PC-3 (cell line): ENCODE measurements around the gene SRP68. TPM values are rescaled to one million over a fixed set of nuclear protein-coding genes. Genes with fewer than 3 reads are reported as not detected.

Source experiments
- ATAC-seq: fragments of 200-7000 bp; cut with Tn5 transposase; 2 replicates; pipeline ENCODE4 v1.9.1; 2020; ENCODE audit warnings: mild to moderate bottlenecking, moderate library complexity
- BruUV-seq: library from RNA; stranded (reverse); fragments of 400-500 nt; replicated peaks from 2 replicates; lab custom pipeline; 2021; lab: Mats Ljungman, UMichigan
- CTCF ChIA-PET: fragments of 300-600 bp; sonication (Branson Sonifier 250); formaldehyde crosslinking; loops from one replicate; lab custom pipeline; 2022; ENCODE audit warnings: antibody characterized with exemption; lab: Charles Lee
- POLR2A ChIA-PET: fragments of 300-600 bp; sonication (Branson Sonifier 250); formaldehyde crosslinking; loops from one replicate; lab custom pipeline; 2022; ENCODE audit warnings: antibody characterized with exemption; ENCODE audit not compliant: unreplicated experiment; lab: Charles Lee
- DNase-seq: peaks from one replicate; pipeline ENCODE4 v3.0.0-alpha.2; 2015
- H2AFZ ChIP-seq: fragments of 300-600 bp; sonication (generic); 2 replicates; pipeline ENCODE4 v1.6.0; 2016; ENCODE audit warnings: antibody characterized with exemption, low read length
- H3F3A ChIP-seq: fragments of 300-600 bp; sonication (generic); one replicate; pipeline ENCODE4 v1.6.0; 2017; ENCODE audit warnings: antibody characterized with exemption, low read length, control low read depth, mild to moderate bottlenecking; ENCODE audit not compliant: unreplicated experiment
- H3K27ac ChIP-seq: fragments of 300-600 bp; sonication (generic); 2 replicates; pipeline ENCODE4 v1.5.1; 2016; ENCODE audit warnings: mild to moderate bottlenecking, low read length
- H3K27me3 ChIP-seq: fragments of 300-600 bp; sonication (generic); 2 replicates; pipeline ENCODE4 v1.6.1; 2016; ENCODE audit warnings: low read length, mixed read lengths
- H3K36me3 ChIP-seq: fragments of 300-600 bp; sonication (generic); 2 replicates; pipeline ENCODE4 v1.6.1; 2016; ENCODE audit warnings: low read depth, mixed run types, low read length, mixed read lengths
- H3K4me1 ChIP-seq: fragments of 300-600 bp; sonication (generic); 2 replicates; pipeline ENCODE4 v1.5.1; 2016; ENCODE audit warnings: low read length; ENCODE audit not compliant: insufficient read depth
- H3K4me2 ChIP-seq: fragments of 300-600 bp; sonication (generic); 2 replicates; pipeline ENCODE4 v1.6.0; 2016; ENCODE audit warnings: low read length
- H3K4me3 ChIP-seq: fragments of 300-600 bp; sonication (generic); 2 replicates; pipeline ENCODE4 v1.5.1; 2016; ENCODE audit warnings: mild to moderate bottlenecking, low read length, mixed read lengths
- H3K79me2 ChIP-seq: fragments of 300-600 bp; sonication (generic); 2 replicates; pipeline ENCODE4 v1.6.1; 2017; ENCODE audit warnings: low read length, mixed read lengths
- H3K9ac ChIP-seq: fragments of 300-600 bp; sonication (generic); 2 replicates; pipeline ENCODE4 v1.6.0; 2016; ENCODE audit warnings: mild to moderate bottlenecking, low read length
- H3K9me2 ChIP-seq: fragments of 300-600 bp; sonication (generic); replicated peaks from 2 replicates; pipeline ENCODE4 v1.6.1; 2016; ENCODE audit warnings: mixed run types, low read length, mixed read lengths
- H3K9me3 ChIP-seq: fragments of 300-600 bp; sonication (generic); 2 replicates; pipeline ENCODE4 v1.6.1; 2016; ENCODE audit warnings: low read length, mixed read lengths
- H4K20me1 ChIP-seq: fragments of 300-600 bp; sonication (generic); 2 replicates; pipeline ENCODE4 v1.6.1; 2016; ENCODE audit warnings: low read length, mixed read lengths
- EZH2 ChIP-seq: fragments of 300-600 bp; sonication (generic); IDR thresholded peaks from one replicate; pipeline ENCODE4 v1.6.1; 2017; ENCODE audit warnings: antibody characterized with exemption, mild to moderate bottlenecking, low read length; ENCODE audit not compliant: unreplicated experiment
- EZH2phosphoT487 ChIP-seq: fragments of 300-600 bp; sonication (generic); IDR thresholded peaks from 2 replicates; pipeline ENCODE4 v1.6.1; 2018; ENCODE audit warnings: mild to moderate bottlenecking, antibody characterized with exemption, low read length, borderline replicate concordance
- intact Hi-C: fragments of 100-400 bp; cut with micrococcal nuclease; formaldehyde crosslinking; loops from 2 replicates; pipeline ENCODE4 v1.9.0; 2023
- total RNA-seq: library from RNA; depleted of rRNA; stranded (reverse); fragments of >200 nt; gene quantifications from 2 replicates; pipeline ENCODE4 v1.2.3, GENCODE V29; 2014
- TF ChIP-seq, protein P1 (sequence below): fragments of 300-600 bp; sonication (generic); conservative IDR thresholded peaks from 2 replicates; pipeline ENCODE4 v1.5.1; 2017; ENCODE audit warnings: antibody characterized with exemption, low read depth, mild to moderate bottlenecking, low read length

Gene SRP68
- total RNA-seq, 1 experiment from 2014 or later, result 60.8 TPM

DNA sequence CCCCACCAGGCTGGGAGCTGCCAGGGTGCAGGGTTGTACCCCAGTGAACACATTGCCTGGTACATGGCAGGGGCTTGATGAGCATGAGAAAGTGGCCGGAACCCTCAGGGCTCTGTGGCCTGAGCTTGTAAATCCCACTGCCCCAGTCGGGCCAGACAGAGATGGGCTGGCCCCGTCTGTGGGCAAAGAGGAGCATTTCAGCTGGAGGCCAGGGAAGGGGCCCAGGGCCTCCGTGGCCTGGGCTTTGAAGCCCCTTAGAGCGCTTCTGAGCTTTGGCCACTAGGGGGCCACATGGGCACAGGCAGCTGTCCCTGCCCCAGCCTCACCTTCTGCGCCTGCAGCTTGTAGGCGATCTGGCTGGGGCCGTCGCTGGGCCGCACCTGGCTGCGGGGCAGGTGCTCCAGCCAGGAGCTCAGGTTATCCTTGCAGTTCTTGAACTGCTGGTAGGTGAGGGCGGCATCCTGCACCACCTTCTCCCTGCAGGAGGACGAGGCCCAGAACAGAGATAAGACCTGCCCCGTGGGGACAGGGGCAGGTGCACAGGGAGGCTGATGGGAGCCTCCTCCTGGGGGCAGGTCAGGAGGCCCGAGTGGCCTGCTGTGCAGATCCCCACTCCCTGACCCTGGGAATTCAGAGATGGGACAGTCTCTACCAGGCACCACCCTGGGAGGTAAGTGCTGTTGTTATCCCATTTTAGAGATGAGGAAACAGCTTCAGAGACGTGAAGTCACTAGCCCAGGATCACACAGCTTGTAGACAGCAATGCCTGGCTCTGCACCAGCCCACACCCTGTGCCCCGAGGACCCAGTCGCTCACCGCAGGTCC is 58.0 kb downstream of the SRP68 start:
- TF ChIP-seq, protein P1, sequence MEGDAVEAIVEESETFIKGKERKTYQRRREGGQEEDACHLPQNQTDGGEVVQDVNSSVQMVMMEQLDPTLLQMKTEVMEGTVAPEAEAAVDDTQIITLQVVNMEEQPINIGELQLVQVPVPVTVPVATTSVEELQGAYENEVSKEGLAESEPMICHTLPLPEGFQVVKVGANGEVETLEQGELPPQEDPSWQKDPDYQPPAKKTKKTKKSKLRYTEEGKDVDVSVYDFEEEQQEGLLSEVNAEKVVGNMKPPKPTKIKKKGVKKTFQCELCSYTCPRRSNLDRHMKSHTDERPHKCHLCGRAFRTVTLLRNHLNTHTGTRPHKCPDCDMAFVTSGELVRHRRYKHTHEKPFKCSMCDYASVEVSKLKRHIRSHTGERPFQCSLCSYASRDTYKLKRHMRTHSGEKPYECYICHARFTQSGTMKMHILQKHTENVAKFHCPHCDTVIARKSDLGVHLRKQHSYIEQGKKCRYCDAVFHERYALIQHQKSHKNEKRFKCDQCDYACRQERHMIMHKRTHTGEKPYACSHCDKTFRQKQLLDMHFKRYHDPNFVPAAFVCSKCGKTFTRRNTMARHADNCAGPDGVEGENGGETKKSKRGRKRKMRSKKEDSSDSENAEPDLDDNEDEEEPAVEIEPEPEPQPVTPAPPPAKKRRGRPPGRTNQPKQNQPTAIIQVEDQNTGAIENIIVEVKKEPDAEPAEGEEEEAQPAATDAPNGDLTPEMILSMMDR, result peak; percentile 98
- TF ChIP-seq EZH2 (no peak), EZH2phosphoT487 (no peak)
- POLR2A ChIA-PET, result interaction anchor here (0.6 kb wide), 1 partner anchor 1596 kb away, joined by 5 read pairs; no protein-coding TSS in a partner anchor
- ATAC-seq, result peak; percentile 95
- Histone ChIP-seq H3K4me2 (no peak overlapping the region), H3K9me3 (no peaks in the 10 kb centered on the region), H3F3A (no peaks in the 10 kb centered on the region), H3K79me2 (no peaks in the 10 kb centered on the region), H3K27ac (no peak overlapping the region), H3K4me1 (no peaks in the 10 kb centered on the region), H2AFZ (no peak overlapping the region), H3K36me3 (peaks cover 30% of the 10 kb centered on the region), H3K4me3 (no peak overlapping the region), H3K9ac (no peak overlapping the region), H4K20me1 (no peaks in the 10 kb centered on the region), H3K9me2 (no peaks in the 10 kb centered on the region), H3K27me3 (no peaks in the 10 kb centered on the region)
- CTCF ChIA-PET, result interaction anchor here (0.5 to 1.4 kb wide), 10 partner anchors 9 to 283 kb away, joined by 3 to 16 read pairs (median 4); no protein-coding TSS in a partner anchor
- DNase-seq, result peak; percentile 79
- no TSS peak for BruUV-seq
- intact Hi-C loops, result loop anchor here (2.0 to 5.0 kb wide), 2 partner anchors 42 to 283 kb away; no protein-coding TSS in a partner anchor

DNA sequence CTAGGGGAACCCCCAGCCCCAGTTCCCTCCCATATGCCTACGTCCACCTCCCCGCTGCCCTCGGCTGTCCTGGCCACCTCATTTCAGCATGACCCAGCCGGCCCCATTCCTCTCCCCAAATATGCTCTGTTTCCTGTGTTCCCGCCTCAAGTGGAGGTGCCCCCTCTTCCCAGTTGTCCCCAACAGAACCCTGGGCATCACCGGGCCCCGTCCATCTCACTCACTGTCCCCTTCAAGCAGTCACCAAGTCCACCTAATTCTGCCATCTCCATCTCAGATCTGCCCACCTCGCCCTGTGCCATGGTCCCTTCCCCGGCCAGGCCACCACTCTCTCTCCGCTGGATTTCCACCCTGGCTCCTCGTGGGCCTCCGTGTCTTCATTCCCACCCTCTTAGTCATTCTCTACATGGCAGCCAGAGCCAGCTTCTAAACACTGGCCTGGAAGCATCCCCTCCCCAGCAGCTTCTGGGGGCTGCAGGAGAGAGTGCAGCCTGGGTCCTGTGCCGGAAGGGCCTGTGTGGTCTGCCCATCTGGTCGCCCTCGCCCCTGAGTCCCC is 58.9 kb downstream of the SRP68 start:
- no peaks in the 10 kb centered on the region for H3K4me1 ChIP-seq
- POLR2A ChIA-PET, result interaction anchor here (0.6 kb wide), 1 partner anchor 1595 kb away, joined by 5 read pairs; no protein-coding TSS in a partner anchor
- ATAC-seq (no peak), DNase-seq (no peak)
- H3K9me2 ChIP-seq, result no peaks in the 10 kb centered on the region
- H3K79me2 ChIP-seq, result no peaks in the 10 kb centered on the region
- no peak overlapping the region for H2AFZ ChIP-seq
- no peaks in the 10 kb centered on the region for H3K27me3 ChIP-seq
- H3K9me3 ChIP-seq, result no peaks in the 10 kb centered on the region
- no peak overlapping the region for H3K27ac ChIP-seq
- intact Hi-C loops, result loop anchor here (5.0 kb wide), 1 partner anchor 284 kb away; no protein-coding TSS in a partner anchor
- no peaks in the 10 kb centered on the region for H4K20me1 ChIP-seq
- H3K4me2 ChIP-seq, result no peak overlapping the region
- H3F3A ChIP-seq, result no peaks in the 10 kb centered on the region
- no peak overlapping the region for H3K4me3 ChIP-seq
- TF ChIP-seq EZH2phosphoT487, result no peak
- TF ChIP-seq, protein P1, result no peak
- TF ChIP-seq EZH2, result no peak
- no peak overlapping the region for H3K9ac ChIP-seq
- BruUV-seq, result no TSS peak
- peaks cover 30% of the 10 kb centered on the region for H3K36me3 ChIP-seq
- CTCF ChIA-PET, result interaction anchor here (0.5 to 1.4 kb wide), 4 partner anchors 19 to 284 kb away, joined by 3 to 6 read pairs (median 4); no protein-coding TSS in a partner anchor
